BE2C (cell line): ENCODE data around the gene GPR179. TPM values are rescaled to one million over a fixed set of nuclear protein-coding genes. Genes with fewer than 3 reads are reported as not detected.

ENCODE experiments used
- DNase-seq: peaks from one replicate; pipeline ENCODE4 v3.0.0-alpha.2; 2020
- H3K27me3 ChIP-seq: fragments of 250-450 bp; sonication (Bioruptor Pico); 2 replicates; pipeline ENCODE4 v1.5.1; 2020; ENCODE audit warnings: mild to moderate bottlenecking
- H3K36me3 ChIP-seq: fragments of 250-450 bp; sonication (Bioruptor Pico); 2 replicates; pipeline ENCODE4 v1.5.1; 2020; ENCODE audit warnings: mild to moderate bottlenecking
- H3K4me1 ChIP-seq: fragments of 250-450 bp; sonication (Bioruptor Pico); 2 replicates; pipeline ENCODE4 v1.5.1; 2020
- H3K4me3 ChIP-seq: 2 replicates; pipeline ENCODE4 v1.5.1; 2011; ENCODE audit warnings: low read depth, low read length
- H3K9me3 ChIP-seq: fragments of 250-450 bp; sonication (Bioruptor Pico); 2 replicates; pipeline ENCODE4 v1.5.1; 2020
- CTCF ChIP-seq: IDR thresholded peaks from 2 replicates; pipeline ENCODE4 v1.5.1; 2012; ENCODE audit warnings: mild to moderate bottlenecking, low read depth, low read length
- polyA plus RNA-seq: library from polyadenylated mRNA; unstranded; fragments of >200 nt; gene quantifications from one replicate; pipeline ENCODE4 v1.2.1, GENCODE V29; 2012; ENCODE audit warnings: low read depth, missing spikeins; ENCODE audit not compliant: insufficient read length, insufficient read depth

The GPR179 gene
- 0.51 TPM for polyA plus RNA-seq

- DNase-seq = no peak
- Histone ChIP-seq H3K9me3 (no peaks in the 10 kb centered on the region), H3K4me1 (peaks cover 8% of the 10 kb centered on the region), H3K4me3 (no peak within 1 kb of the TSS), H3K36me3 (no peaks in the 10 kb centered on the region), H3K27me3 (no peaks in the 10 kb centered on the region)
- no peak for TF ChIP-seq CTCF
Observed at GRCh38 chr17:38343608-38344419, at the start of gene GPR179. TSS of gene GPR179 (minus strand) at chr17:38343956. CDS start at chr17:38343789, 167 bp downstream.

GRCh38 chr17:38379448-38379847 lies 35.7 kb upstream of the GPR179 start:
- Histone ChIP-seq H3K27me3 (no peaks in the 10 kb centered on the region), H3K4me3 (no peak overlapping the region), H3K4me1 (no peaks in the 10 kb centered on the region), H3K36me3 (peaks cover 14% of the 10 kb centered on the region), H3K9me3 (no peaks in the 10 kb centered on the region)
- no peak for TF ChIP-seq CTCF
- no peak for DNase-seq

- no peak for DNase-seq
- TF ChIP-seq CTCF = no peak
- peaks cover 34% of the 10 kb centered on the region for H3K36me3 ChIP-seq
Observed at GRCh38 chr17:38369124-38369886, 25.5 kb upstream of the GPR179 start.

GRCh38 chr17:38364741-38365140 lies 21.0 kb upstream of the GPR179 start:
- Histone ChIP-seq H3K4me1 (no peaks in the 10 kb centered on the region), H3K36me3 (peaks cover 19% of the 10 kb centered on the region), H3K27me3 (no peaks in the 10 kb centered on the region), H3K4me3 (no peak overlapping the region), H3K9me3 (no peaks in the 10 kb centered on the region)
- no peak for DNase-seq
- TF ChIP-seq CTCF = no peak

More at GRCh38 chr17:38369124-38369886, 25.5 kb upstream of the GPR179 start:
- no peaks in the 10 kb centered on the region for H3K9me3 ChIP-seq
- no peaks in the 10 kb centered on the region for H3K27me3 ChIP-seq
- H3K4me3 ChIP-seq = no peak overlapping the region
- H3K4me1 ChIP-seq = no peaks in the 10 kb centered on the region

GRCh38 chr17:38363016-38363415 lies 19.3 kb upstream of the GPR179 start:
- no peaks in the 10 kb centered on the region for H3K27me3 ChIP-seq
- peaks cover 15% of the 10 kb centered on the region for H3K36me3 ChIP-seq

More at GRCh38 chr17:38363016-38363415, 19.3 kb upstream of the GPR179 start:
- H3K9me3 ChIP-seq = no peaks in the 10 kb centered on the region
- no peak for TF ChIP-seq CTCF
- H3K4me1 ChIP-seq = no peaks in the 10 kb centered on the region; the same call in 1 of the 2 replicates
- DNase-seq = no peak
- no peak overlapping the region for H3K4me3 ChIP-seq
